Myocyte (in vitro differentiated cells): Measurements from ENCODE around the gene C5AR2. TPM values are rescaled to one million over a fixed set of nuclear protein-coding genes. Genes with fewer than 3 reads are reported as not detected.
"Not testable (repeated sequence)": the region's sequence is repeated elsewhere in the genome, so short reads cannot be mapped to it uniquely, and the experiment has no call there.

Experiments
- DNase-seq: peaks from one replicate; pipeline ENCODE4 v3.0.0-alpha.2; 2012; ENCODE audit warnings: low read depth
- total RNA-seq: library from RNA; depleted of rRNA; stranded (reverse); fragments of >200 nt; gene quantifications from 2 replicates; pipeline ENCODE4 v1.2.3, GENCODE V29; 2014

Gene C5AR2
- total RNA-seq, 1 donor from 2014 or later = not detected

- no peak for DNase-seq
Measured at GRCh38 chr19:47323409-47323808, 8.6 kb upstream of the C5AR2 start.

- DNase-seq = no peak
Measured at GRCh38 chr19:47323872-47324271, 8.1 kb upstream of the C5AR2 start.

GRCh38 chr19:47324502-47324901 is 7.5 kb upstream of the C5AR2 start:
- DNase-seq = no peak

- DNase-seq = no peak
Measured at GRCh38 chr19:47330466-47330869, 1.5 kb upstream of the C5AR2 start.

GRCh38 chr19:47331490-47331889 is 485 bp upstream of the C5AR2 start:
- DNase-seq = no peak

- not testable (repeated sequence) for DNase-seq
Measured at GRCh38 chr19:47336765-47337718, 5.1 kb downstream of the C5AR2 start.

- DNase-seq = no peak
Measured at GRCh38 chr19:47339196-47339880, 7.4 kb downstream of the C5AR2 start.

GRCh38 chr19:47340477-47341208 is 8.7 kb downstream of the C5AR2 start:
- no peak for DNase-seq

GRCh38 chr19:47341734-47342133 is 9.8 kb downstream of the C5AR2 start:
- no peak for DNase-seq

GRCh38 chr19:47343194-47343802 is 11.3 kb downstream of the C5AR2 start:
- no peak for DNase-seq

GRCh38 chr19:47344425-47344824 is 12.4 kb downstream of the C5AR2 start:
- no peak for DNase-seq

- not testable (repeated sequence) for DNase-seq
Measured at GRCh38 chr19:47346024-47346423, 14.0 kb downstream of the C5AR2 start.

GRCh38 chr19:47348819-47349795 is 17.1 kb downstream of the C5AR2 start, which contains the start of gene DHX34:
Gene DHX34, plus strand, starts transcription at chr19:47349315. Its CDS starts 3,716 bp downstream, at chr19:47353031.
- peak; percentile 99 for DNase-seq

GRCh38 chr19:47350630-47351029 is 18.7 kb downstream of the C5AR2 start:
- no peak for DNase-seq

GRCh38 chr19:47351548-47351947 is 19.6 kb downstream of the C5AR2 start:
- DNase-seq = peak; percentile 31

GRCh38 chr19:47352095-47352494 is 20.1 kb downstream of the C5AR2 start:
- DNase-seq = no peak

GRCh38 chr19:47353307-47353712 is 21.3 kb downstream of the C5AR2 start:
- DNase-seq = no peak

GRCh38 chr19:47356900-47357299 is 24.9 kb downstream of the C5AR2 start:
- no peak for DNase-seq

GRCh38 chr19:47357788-47358680 is 26.1 kb downstream of the C5AR2 start:
- no peak for DNase-seq
